Measurements from ENCODE around the gene MAN1A1.

GRCh38 chr6:119294984-119295383 is 54.6 kb downstream of the MAN1A1 start:
- TF ChIP-seq CTCF (IDR thresholded peaks at IDR 0.05) (no peak), POLR2A (IDR thresholded peaks at IDR 0.05) (no peak), EP300 (IDR thresholded peaks at IDR 0.05) (no peak), POLR2AphosphoS5 (IDR thresholded peaks at IDR 0.05) (no peak)

Data from suprapubic skin (tissue), 4 donors.